ENCODE results near the gene CPS1. TPM values are rescaled to one million over a fixed set of nuclear protein-coding genes. Genes with fewer than 3 reads are reported as not detected.

CPS1 gene
- total RNA-seq, 4 donors from 2014 or later = 0.29 to 10.8 (median 5.5) TPM

DNA sequence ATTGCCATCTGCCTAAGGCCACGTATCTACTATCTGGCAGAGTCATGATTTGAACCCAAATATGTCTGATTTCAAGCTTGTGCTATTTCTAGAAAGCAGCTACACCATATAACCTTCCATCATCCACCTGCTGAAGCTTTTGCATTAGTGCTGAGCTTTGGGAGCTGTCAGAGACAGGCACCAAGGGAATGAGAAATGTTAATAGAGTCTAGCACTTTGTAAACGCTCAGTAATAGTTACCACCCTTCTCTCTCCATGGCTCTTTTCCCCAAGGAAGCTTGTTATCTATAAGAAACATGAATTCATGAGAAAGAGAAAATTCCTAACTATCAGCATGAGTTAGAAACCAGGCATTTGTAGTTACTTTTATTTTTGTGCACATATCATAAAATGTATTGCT lies 151.5 kb downstream of the CPS1 start:
- TF ChIP-seq, protein P1, sequence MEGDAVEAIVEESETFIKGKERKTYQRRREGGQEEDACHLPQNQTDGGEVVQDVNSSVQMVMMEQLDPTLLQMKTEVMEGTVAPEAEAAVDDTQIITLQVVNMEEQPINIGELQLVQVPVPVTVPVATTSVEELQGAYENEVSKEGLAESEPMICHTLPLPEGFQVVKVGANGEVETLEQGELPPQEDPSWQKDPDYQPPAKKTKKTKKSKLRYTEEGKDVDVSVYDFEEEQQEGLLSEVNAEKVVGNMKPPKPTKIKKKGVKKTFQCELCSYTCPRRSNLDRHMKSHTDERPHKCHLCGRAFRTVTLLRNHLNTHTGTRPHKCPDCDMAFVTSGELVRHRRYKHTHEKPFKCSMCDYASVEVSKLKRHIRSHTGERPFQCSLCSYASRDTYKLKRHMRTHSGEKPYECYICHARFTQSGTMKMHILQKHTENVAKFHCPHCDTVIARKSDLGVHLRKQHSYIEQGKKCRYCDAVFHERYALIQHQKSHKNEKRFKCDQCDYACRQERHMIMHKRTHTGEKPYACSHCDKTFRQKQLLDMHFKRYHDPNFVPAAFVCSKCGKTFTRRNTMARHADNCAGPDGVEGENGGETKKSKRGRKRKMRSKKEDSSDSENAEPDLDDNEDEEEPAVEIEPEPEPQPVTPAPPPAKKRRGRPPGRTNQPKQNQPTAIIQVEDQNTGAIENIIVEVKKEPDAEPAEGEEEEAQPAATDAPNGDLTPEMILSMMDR (IDR thresholded peaks at IDR 0.05) = no peak
- no peak for TF ChIP-seq POLR2A (IDR thresholded peaks at IDR 0.05)
- no peaks in the 10 kb centered on the region for H3K27me3 ChIP-seq
- no peaks in the 10 kb centered on the region for H3K36me3 ChIP-seq
- H3K9me3 ChIP-seq = no peaks in the 10 kb centered on the region
- intact Hi-C loops (cut with DNase I; ENCODE audit: low total_unique reads) = no loop called here
- no peak for DNase-seq
- H3K4me3 ChIP-seq = no peak overlapping the region
- H3K4me1 ChIP-seq = no peaks in the 10 kb centered on the region
- no peak overlapping the region for H3K27ac ChIP-seq

DNA sequence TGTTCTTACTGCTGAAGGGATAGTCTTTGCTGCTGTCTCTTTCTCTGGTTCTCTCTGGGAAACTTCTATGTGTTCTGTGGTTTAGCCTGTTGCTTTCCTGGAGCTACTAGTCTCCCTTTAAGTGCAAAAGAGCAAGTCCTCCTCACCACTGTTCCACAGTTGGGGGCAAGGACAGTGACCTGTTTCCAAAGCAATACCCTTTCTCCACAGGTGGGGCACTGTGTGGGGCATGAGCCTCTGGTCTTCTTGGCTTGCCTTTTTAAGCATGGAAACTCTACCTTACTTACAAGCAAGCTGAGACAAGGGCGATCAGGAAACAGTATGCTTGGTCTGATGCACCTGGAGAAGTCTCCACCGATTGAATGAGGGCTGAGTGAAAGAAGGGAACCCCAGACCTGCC lies 156.7 kb downstream of the CPS1 start:
- DNase-seq = no peak
- no peaks in the 10 kb centered on the region for H3K9me3 ChIP-seq
- no peaks in the 10 kb centered on the region for H3K27me3 ChIP-seq
- no peaks in the 10 kb centered on the region for H3K36me3 ChIP-seq
- no peak for TF ChIP-seq POLR2A (IDR thresholded peaks at IDR 0.05)
- TF ChIP-seq, protein P1 (IDR thresholded peaks at IDR 0.05) = no peak
- no peak overlapping the region for H3K4me3 ChIP-seq
- H3K27ac ChIP-seq = no peak overlapping the region
- no peaks in the 10 kb centered on the region for H3K4me1 ChIP-seq
- intact Hi-C loops (cut with DNase I; ENCODE audit: low total_unique reads) = no loop called here

DNA sequence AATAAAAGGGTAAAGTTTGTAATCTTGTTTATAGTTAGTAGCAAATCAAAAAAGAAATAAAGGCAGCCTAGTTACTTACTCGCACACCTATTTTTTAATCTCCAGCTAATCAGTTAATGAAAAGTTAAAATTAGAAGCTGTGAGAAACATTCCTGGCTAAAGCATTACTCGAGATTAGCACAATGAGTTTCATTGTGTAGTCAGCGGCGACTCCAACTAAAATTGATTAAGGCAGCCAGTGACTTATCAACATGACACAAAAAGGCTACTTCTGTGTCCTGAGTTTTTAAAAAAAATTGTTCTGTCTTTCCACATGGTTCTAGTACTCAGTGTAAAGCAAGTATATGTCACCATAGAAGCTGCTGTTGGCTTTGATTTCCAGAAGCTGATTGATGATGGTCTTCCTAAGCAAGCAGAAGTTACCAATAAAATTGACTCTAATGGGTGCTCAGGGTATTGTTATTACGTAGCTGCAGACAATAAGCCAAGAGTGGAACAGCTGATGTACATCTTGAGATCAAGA lies 159.2 kb downstream of the CPS1 start:
- no peak overlapping the region for H3K27ac ChIP-seq
- intact Hi-C loops (cut with DNase I; ENCODE audit: low total_unique reads) = no loop called here
- H3K36me3 ChIP-seq = no peaks in the 10 kb centered on the region
- no peaks in the 10 kb centered on the region for H3K27me3 ChIP-seq
- H3K9me3 ChIP-seq = no peaks in the 10 kb centered on the region
- no peak for TF ChIP-seq POLR2A (IDR thresholded peaks at IDR 0.05)
- TF ChIP-seq, protein P1 (IDR thresholded peaks at IDR 0.05) = no peak
- no peaks in the 10 kb centered on the region for H3K4me1 ChIP-seq
- DNase-seq = no peak
- no peak overlapping the region for H3K4me3 ChIP-seq

DNA sequence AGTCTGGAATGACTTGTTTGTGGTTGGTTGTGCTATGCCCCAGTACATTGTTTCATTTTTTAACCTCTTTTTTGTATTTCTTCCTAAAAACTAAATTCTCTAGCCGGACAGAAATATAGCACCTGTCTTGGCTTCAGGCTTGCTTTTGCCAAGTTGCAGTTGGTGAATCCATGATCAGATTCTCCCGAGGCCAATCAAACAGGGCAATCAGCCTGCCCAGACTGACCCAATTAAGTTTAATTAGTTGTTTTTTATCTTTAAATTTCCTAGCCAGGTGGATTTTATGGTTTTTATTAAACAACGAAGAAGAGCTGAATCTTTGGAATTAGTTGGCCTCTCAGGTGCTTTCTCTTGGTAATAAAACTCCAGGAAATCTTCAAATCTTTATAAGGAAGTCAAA lies 162.1 kb downstream of the CPS1 start:
- H3K9me3 ChIP-seq = no peaks in the 10 kb centered on the region
- no peaks in the 10 kb centered on the region for H3K27me3 ChIP-seq
- no peak overlapping the region for H3K27ac ChIP-seq
- no peaks in the 10 kb centered on the region for H3K36me3 ChIP-seq
- no peak for TF ChIP-seq POLR2A (IDR thresholded peaks at IDR 0.05)
- TF ChIP-seq, protein P1 (IDR thresholded peaks at IDR 0.05) = no peak
- intact Hi-C loops (cut with DNase I; ENCODE audit: low total_unique reads) = no loop called here
- H3K4me3 ChIP-seq = no peak overlapping the region
- H3K4me1 ChIP-seq = no peaks in the 10 kb centered on the region
- DNase-seq = no peak

DNA sequence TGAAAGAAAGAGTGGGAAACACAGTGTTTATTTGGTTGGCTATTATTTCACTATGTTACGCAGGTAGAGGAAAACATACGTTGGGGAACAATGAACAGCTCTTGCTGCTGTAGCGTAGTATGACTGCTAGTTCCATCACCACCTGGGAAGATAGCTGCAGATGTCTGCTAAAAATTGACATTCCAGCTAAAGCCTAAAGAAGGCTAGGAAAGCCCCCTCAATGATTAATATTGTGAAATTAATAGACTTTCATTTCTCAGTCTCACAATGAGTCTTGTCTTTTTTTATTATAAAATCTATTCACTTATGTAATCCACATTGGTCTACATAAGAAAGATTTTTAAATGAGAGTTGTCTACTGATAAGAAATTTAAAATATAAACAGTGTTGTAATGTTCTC lies 165.7 kb downstream of the CPS1 start:
- intact Hi-C loops (cut with DNase I; ENCODE audit: low total_unique reads) = no loop called here
- DNase-seq = no peak
- Histone ChIP-seq H3K27me3 (no peaks in the 10 kb centered on the region), H3K9me3 (no peaks in the 10 kb centered on the region), H3K4me1 (no peaks in the 10 kb centered on the region), H3K36me3 (no peaks in the 10 kb centered on the region), H3K27ac (no peak overlapping the region), H3K4me3 (no peak overlapping the region)
- no peak for TF ChIP-seq POLR2A (IDR thresholded peaks at IDR 0.05)
- TF ChIP-seq, protein P1 (IDR thresholded peaks at IDR 0.05) = no peak

Measured in uterus (tissue), 4 donors.